HL-60 (cell line): ENCODE measurements around the gene LTB4R.

ENCODE experiments used
- DNase-seq, 2 experiments: peaks; one replicate each; pipeline ENCODE4 v3.0.0-alpha.2; 2010 to 2020; ENCODE audit warnings: low read depth in 1 of 2, low spot score in 1 of 2
- H3K27ac ChIP-seq: fragments of 250-450 bp; sonication (Bioruptor Pico); replicated peaks from 2 replicates; pipeline ENCODE4 v1.5.1; 2020; ENCODE audit warnings: mild to moderate bottlenecking, moderate library complexity
- H3K27me3 ChIP-seq: fragments of 250-450 bp; sonication (Bioruptor Pico); 2 replicates; pipeline ENCODE4 v1.5.1; 2021; ENCODE audit warnings: mild to moderate bottlenecking, moderate library complexity; ENCODE audit not compliant: insufficient read depth, poor library complexity, severe bottlenecking
- H3K4me3 ChIP-seq: replicated peaks from 2 replicates; pipeline ENCODE4 v1.5.1; 2011; ENCODE audit warnings: mild to moderate bottlenecking, control low read depth, low read length; ENCODE audit not compliant: insufficient read depth
- CTCF ChIP-seq: IDR thresholded peaks from one replicate; pipeline ENCODE4 v1.5.1; 2011; ENCODE audit warnings: low read length, control low read depth, inconsistent platforms; ENCODE audit not compliant: insufficient read depth
- GABPA ChIP-seq: IDR thresholded peaks from 2 replicates; pipeline ENCODE4 v1.6.1; 2012; ENCODE audit warnings: low read depth
- POLR2AphosphoS5 ChIP-seq: IDR thresholded peaks from 2 replicates; pipeline ENCODE4 v1.6.1; 2012; ENCODE audit warnings: low read depth
- REST ChIP-seq: IDR thresholded peaks from 2 replicates; pipeline ENCODE4 v1.6.1; 2012; ENCODE audit warnings: low read depth; ENCODE audit not compliant: insufficient replicate concordance
- SPI1 ChIP-seq: IDR thresholded peaks from 2 replicates; pipeline ENCODE4 v1.6.1; 2012; ENCODE audit warnings: low read depth, mild to moderate bottlenecking, borderline replicate concordance

The LTB4R gene

GRCh38 chr14:24271834-24272263, 39.5 kb upstream of the LTB4R start:
- peak overlapping the region; percentile 71 for H3K4me3 ChIP-seq
- peak overlapping the region; percentile 97 for H3K27ac ChIP-seq
- no peaks in the 10 kb centered on the region for H3K27me3 ChIP-seq
- no peak for TF ChIP-seq CTCF
- TF ChIP-seq SPI1, result no peak
- TF ChIP-seq POLR2AphosphoS5, result no peak
- DNase-seq, result no peak

GRCh38 chr14:24272467-24272866, 38.8 kb upstream of the LTB4R start:
- H3K27me3 ChIP-seq, result no peaks in the 10 kb centered on the region
- H3K4me3 ChIP-seq, result no peak overlapping the region
- no peak overlapping the region; the same call in 1 of the 2 replicates for H3K27ac ChIP-seq
- TF ChIP-seq REST (no peak), GABPA (no peak), POLR2AphosphoS5 (no peak), CTCF (no peak), SPI1 (no peak)
- no peak for DNase-seq

DNA sequence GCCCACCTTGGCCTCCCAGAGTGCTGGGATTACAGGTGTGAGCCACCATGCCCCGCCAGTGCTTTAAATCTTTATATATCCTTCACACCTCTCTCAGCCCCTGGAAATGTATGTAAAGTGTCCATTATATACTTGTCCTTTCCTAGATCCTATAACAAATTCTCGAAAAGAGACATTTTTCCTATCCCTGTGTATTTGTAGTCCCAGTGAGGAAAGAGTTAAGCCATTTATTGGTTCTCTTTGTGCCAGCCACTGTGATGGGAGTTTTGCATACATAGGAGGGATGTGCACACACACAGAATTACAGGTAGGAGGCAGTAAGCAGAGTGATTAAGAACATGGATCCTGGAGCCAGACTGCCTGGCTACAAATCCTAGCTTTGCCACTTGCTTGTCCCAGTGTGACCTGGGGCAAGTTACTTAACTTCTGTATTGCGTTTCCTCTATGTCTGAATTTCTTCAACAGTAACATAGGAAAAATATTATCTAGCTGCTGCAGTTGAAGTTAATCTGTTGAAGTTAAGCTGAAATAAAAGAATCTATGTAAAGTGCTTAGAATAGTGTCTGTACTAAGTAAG, 37.8 kb upstream of the LTB4R start:
- TF ChIP-seq GABPA, result no peak
- DNase-seq, result peak; percentile 28 to 72
- H3K4me3 ChIP-seq, result no peak overlapping the region
- no peaks in the 10 kb centered on the region for H3K27me3 ChIP-seq
- H3K27ac ChIP-seq, result peak overlapping the region; percentile 31

- Histone ChIP-seq H3K27me3 (no peaks in the 10 kb centered on the region), H3K4me3 (no peak overlapping the region), H3K27ac (peak overlapping the region; percentile 31)
- TF ChIP-seq REST (no peak), POLR2AphosphoS5 (0 out of 2 replicates have a peak, but pooled peaks have one; percentile 27), SPI1 (peak; percentile 95), GABPA (no peak)
- DNase-seq, result peak; percentile 68 to 89
Measured at GRCh38 chr14:24274101-24274543, 37.2 kb upstream of the LTB4R start.

DNA sequence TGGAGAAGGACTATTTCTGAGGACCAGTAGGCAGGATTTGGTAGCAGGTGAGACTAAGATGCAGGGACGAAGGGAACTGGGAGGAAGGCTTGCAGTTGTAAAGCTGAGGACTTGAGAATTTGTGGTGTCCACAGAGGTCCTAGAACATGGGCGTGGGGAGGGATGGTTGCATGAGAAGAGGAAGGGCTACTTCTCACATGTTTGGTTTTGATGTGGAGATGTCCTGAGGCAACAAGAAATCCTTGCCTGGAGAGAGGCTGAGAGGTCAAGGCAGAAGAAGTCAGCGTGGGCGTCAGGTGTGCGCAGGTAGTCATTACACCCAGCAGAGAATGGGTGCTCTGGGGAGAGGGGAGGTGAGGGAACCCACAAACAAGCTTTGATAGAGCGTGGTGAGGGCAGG, 34.2 kb upstream of the LTB4R start:
- no peak overlapping the region for H3K4me3 ChIP-seq
- DNase-seq, result no peak
- TF ChIP-seq GABPA (no peak), CTCF (no peak), SPI1 (no peak), REST (no peak), POLR2AphosphoS5 (no peak)

More for the DNA sequence above, 34.2 kb upstream of the LTB4R start:
- Histone ChIP-seq H3K27me3 (no peaks in the 10 kb centered on the region), H3K27ac (peak overlapping the region; percentile 80)
